Stimulated activated CD4-positive, alpha-beta T cell treated with anti-CD3 and anti-CD28 coated beads, Interleukin-1b, Interleukin-23, amount 100 ng/mL, for 48 hours (primary cell): ENCODE measurements around the gene VEPH1.

ENCODE experiments used
- DNase-seq: peaks from one replicate; pipeline ENCODE4 v3.0.0-alpha.2; 2020

Gene VEPH1

DNA sequence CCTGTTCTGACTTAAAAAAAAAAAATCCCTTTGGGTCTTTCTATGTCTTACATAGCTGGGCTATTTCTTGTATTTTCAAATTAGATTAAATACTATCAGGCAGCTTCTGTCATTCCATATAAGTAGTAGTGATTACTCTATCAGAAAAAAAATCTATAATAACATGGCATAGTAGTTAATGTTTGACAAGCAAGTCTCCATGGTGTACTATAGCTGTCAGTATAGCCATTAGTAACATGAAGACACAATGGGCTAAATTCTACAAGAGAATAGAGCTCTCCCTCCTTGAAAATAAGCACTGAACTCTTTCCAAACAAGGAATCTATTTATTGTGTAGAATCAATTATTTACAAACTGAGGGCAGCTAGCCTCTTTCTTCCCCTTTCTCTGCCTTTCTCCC, 19.4 kb upstream of the VEPH1 start:
- DNase-seq = no peak

DNA sequence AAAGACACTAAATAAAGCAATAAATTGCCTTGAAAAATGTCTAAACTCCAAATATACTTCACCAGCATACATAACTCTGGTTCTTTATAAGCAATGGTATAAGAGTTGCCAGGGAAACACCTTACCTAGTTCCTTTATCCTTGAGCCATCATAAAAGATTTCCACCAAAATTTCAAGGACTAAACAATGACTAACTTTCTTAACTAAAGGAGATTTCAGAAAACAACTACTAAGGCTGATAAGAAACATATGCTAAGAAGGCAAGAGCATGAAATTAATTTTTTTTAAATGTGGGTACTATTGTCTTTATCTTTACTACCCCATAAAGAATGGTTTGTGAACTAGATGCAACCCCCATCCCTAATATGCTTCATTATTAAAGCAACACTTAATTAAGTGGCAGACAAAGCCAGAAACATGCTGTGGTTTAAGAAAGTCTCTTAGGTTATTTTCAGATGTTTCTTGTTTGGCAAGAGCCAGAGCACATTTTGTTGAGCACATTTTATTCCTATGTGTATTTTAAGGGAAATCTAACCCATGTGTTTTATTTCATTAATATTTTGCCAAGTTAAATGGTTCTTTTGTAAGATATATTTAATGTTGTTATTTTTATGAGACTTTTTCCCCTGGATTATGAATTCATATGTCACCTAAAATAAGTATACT, 17.4 kb upstream of the VEPH1 start:
- no peak for DNase-seq

DNA sequence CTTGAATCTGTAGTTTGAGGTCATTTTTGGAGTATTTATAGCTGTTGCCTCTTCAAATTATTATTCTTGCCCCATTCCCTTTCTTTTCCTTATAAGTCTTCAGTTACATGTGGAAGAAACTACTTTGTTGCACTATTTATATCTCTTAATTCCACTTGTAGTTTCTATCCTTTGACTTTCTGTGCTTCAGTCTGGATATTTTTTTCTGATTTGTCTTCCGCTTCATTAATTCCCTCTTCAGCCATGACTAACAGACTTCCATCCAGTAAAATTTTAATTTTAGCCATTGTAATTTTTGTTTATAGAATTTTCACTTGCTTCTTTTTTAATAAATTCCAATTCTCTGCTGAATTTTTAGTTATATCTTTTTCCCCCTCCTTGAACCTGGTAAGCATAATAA, 15.7 kb upstream of the VEPH1 start:
- no peak for DNase-seq

DNA sequence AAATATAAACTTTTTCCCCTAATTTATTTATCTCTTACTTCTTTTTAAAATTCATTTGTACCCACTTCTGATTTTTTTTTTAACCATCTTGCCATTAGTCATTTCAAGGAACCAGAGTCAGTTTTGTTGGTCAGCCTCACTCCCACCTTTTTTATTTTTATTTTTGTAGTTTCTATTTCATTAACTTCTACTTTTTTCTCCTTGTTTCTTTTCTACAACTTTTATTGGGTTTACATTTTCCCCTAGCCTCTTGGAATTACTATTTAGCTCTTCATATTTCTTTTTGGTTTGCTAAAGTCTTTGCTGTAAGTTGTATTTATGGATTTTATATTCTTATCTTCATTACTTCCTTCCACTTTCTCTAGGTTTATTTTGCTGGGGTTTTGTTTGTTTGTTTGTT, 13.7 kb upstream of the VEPH1 start:
- DNase-seq = no peak

DNA sequence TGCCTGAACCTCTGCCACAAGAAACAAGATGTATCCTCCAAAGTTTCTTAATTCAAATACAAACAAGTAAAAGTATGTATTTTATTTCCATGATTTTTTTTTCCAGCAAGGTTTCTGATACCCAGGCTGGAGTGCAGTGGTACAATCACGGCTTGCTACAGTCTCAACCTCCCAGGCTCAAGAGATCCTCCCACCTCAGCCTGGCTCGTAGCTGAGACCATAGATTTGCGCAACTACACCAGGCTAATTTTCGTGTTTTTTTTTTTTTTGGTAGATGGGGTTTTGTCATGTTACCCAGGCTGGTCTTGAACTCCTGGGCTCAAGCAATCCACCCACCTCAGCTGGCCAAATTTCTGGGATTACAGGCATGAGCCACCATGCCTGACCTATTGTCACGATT, 12.2 kb upstream of the VEPH1 start:
- DNase-seq = no peak

DNA sequence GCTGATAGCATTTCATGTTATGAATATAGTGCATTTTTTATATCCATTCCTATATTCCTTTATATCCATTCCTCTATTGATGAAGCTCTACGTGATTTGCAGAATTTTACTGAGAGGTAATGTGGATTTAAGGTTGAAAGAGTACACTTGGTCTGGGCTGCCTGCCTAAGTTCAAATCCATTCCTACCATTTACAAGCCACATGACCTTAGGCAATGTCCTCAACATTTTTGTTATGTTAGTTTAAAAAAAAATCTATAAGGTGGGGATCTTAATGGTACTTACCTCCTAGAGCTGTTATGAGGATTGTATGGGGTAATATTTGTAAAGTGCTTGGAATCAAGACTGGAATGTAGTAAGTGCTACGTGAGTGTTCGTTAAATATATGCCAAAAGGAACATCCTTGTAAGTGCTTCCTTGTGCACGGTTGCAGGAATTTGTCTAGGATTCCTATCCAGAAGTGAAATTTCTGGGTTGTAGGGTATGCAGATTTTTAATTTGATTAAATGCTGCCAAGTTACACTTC, 11.2 kb upstream of the VEPH1 start:
- DNase-seq = no peak

DNA sequence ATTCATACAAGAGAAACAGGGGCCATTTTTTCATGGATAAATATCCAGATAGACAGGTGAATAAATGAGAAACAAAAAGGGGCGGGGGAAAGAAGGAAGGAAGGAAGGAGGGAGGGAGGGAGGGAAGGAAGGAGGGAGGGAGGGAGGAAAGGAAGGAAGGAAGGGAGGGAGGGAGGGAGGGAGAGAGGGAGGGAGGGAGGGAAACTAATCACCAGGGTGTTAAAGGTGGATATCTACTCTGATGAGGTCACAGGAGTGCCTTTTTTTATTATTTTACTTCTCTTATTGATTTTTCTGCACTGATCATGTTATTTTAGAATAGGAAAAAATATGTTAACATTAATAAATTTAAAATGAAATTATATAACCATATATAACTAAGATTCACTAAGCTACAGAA, 10.4 kb upstream of the VEPH1 start:
- no peak for DNase-seq

DNA sequence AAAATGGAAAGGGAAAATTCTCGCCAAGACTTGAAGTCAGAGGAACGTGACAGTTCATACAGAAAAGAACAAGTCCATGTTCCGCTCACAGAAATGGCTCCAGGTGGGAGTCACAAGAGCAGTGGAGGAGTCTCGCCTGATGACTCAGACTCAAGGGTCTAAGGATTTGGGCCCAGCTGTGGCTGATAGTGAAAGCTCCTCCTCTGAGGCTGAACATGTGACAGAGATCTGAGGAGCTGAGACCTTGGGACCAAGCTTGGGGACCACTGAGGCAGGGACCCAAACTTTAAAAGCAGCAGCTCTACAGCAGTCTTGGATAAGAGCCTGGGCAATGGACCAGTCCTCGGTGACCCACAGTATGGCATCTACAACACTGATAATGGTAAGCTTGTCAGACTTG, 9.3 kb upstream of the VEPH1 start:
- DNase-seq = no peak

DNA sequence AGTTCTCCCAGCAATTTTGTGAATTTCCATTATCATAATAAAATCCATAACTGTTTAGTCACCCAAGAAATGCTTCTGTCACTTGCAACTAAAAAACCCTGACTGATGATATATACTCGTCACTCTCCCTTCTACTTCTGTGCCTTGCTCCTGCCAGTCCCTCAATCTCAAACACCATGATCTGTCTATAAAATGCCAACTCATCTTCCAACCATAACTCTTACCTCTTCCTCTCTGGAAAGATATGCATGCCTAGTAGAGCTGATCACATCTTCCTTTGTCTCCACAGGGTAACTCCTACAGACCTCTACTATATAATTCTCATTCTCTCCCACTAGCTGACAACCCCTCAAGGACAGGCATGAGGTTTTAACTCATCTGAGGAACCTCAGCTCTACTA, 5.2 kb upstream of the VEPH1 start:
- no peak for DNase-seq

DNA sequence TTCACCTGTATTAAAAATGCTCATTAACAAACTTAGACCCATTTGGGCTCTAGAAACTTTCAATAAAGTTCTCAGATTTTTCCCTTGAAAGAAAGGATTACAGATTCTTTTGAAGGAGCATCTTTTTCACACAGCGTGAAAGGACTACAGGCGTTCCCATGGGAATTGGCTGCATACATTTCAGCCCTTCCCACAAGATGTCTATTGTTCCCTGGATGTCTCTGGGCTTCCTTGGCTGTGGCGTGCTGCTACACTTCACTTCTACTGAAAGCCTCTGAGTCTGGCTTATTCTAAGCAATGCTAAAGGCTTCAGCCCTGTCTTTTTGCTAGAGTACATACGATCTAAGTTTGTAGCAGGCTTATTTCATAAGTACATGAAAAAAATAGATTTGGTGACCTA, 1.4 kb downstream of the VEPH1 start:
- DNase-seq = no peak

DNA sequence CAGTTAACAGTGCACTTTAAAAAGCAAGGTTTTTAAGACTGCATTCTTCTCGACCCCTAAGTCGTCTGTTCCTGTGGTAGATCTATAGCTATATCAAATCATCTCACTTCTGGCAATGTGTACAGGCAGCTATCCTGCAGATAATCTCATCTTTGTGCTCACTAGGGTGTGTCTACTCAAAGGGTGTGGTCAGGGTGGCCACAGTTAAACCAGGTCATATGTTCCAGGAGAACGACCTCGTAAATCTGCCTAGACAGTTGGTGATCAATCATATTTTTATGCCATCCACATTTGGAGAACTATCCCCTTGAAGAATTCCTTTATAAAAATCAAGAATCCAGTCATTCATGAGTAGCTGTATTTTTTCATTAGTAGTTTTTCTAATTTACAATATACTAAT, 3.0 kb downstream of the VEPH1 start:
- DNase-seq = no peak

DNA sequence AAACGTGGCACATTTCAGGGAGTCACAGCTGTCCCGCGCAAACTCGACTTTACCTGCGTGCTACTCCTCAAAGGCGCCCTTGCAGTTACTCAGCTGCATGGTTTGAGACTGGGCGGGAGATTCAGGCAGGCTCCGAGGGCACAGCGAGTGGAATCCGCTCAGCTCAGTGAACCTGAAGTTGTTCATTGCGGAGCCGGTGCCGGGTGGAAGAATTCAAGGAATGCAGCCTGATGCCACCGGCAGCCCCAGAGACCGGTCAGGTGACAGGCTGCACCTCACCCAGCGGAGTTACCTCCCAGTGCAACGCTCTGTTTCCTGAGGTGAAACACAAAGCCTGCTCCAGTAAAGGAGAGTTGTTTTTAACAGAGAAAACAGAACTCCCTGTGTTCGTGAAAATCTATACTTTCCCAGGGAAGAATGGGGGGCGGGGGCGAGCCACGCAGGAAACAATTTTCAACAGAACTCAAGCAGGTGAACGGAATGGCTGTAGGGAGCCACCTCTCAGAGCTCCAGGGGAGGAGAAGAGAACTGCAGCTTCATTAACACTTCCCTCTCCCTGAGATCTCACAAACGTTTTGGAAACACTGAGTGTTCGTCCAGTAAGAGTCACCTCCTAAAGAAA, 3.8 kb downstream of the VEPH1 start:
- no peak for DNase-seq

DNA sequence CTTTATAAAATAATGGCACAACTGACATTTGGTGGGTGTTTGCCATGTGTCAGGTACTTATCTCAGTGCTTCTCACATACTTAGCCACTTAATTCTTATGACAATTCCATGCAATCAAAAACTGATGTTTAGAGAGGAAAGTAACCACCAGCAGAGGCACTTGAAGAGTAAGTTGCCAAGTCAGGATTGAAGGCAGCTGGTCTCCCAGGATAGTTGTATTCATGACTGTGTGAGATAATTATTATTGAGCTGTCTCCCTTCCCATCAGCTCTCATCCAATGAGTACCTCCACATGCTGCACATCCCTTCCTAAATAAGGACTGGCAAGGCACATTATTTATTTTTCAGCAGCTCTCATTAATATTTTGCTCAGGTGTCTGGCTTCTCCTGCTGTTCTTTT, 4.8 kb downstream of the VEPH1 start:
- DNase-seq = no peak

DNA sequence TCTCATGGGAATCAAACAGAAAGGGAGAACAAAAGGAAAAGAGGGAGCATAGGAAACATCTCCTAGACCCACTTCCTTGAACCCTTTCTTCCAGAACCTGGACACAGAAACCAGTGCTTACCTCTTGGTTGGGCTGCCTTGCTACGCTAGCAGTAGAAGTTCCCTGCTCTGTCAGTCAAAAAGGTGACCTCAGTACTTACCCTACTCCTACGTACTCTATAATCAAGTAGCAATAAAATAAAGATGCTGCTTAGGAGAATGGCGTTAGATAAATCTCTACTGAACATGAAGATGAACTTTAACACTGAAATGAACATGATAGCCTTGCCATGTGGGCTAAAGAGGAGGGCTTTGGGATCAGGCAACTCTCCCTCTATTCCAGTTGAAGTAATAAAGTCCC, 7.4 kb downstream of the VEPH1 start:
- DNase-seq = no peak

DNA sequence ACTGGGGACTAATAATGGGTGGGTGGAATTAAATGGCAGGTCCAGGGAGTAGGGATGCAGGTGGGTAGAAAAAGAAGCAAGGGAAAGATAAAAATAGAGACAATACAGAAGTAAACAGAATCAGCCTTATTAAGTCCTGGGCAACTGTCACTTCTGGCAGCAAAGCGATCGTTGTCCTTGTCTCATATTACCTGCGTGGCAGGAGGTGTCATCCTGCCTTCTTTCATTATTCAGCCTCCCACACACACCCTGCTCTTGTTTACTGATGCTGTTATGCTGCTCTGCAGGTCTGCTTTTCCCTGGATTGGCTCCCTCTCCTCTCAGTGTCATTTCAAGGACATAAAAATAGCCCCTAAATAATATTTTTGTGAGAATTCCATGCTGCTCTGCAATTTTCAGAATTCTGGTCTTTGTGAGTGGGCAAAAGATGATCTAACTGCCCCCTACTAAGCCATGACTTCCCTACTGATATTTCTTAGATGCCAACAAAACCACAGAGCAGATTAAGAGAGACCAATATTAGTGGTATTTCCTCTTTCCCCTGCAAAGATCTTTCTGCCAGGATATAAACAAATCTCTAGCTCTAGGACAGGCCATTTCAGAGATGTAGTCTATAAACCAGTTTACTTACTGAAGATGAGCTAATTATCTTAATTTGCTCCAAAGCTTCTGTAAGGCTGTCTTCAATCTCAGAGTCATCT, 8.5 kb downstream of the VEPH1 start:
- no peak for DNase-seq

DNA sequence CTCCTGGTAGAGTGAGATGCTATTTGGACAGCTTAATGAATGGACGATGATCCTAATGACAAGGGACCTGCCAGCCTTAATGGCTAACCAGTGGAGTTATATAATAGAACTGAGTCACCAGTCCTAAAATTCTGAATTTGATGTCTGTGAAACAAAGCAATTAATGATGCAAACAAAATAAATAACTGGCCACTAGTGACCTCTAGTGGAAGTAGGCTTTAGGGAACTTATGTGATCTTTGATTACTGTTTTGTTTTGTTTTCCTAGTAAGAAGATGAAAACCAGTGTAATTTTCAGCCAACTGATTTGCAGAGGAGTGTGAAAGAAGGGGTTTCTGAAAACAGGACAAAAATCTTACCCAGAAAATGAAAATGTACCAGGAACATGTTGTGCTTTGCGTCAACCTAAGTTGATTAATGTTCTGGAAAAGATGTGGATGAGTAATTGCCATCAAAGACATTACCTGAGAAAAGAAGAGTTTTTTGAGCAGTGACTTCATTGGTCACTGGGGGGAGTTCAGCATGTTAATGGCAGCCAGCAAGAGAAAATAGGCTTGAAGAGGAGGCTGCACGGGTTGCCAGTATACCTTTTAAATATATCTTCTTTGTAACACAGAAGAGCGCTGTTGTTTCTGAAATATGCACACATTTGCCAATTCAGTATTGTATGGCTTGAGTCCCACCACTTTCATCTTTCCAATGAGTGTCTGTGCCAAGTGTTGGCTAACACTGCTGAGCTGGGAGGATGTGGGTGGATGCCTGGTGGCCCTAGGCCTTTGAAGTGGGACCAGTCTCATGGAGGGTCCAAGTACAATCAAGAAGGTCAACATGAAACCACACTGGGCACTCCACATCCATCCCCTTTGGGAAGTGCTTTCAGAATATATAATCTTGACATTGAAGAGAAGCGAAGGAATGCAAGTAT, 9.3 kb downstream of the VEPH1 start:
- DNase-seq = no peak

DNA sequence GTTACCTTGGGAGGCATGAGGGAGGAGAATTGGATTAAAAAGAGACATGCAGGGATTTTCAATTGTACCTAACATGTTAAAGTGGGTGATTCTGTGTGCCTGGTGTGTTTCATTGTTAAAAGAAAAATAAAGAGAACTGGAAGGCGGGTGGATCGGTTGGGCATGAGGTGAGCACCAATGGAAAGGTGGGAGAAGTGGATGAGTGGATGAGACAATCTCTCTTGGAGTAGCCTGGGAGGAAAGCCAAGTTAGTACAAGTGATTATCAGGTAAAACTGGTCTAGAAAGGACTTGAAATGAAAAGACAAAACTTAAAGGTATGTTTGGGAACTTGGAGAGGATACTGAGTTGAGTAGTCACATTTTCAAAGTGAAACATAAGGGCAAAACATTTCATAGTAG, 12.1 kb downstream of the VEPH1 start:
- no peak for DNase-seq

DNA sequence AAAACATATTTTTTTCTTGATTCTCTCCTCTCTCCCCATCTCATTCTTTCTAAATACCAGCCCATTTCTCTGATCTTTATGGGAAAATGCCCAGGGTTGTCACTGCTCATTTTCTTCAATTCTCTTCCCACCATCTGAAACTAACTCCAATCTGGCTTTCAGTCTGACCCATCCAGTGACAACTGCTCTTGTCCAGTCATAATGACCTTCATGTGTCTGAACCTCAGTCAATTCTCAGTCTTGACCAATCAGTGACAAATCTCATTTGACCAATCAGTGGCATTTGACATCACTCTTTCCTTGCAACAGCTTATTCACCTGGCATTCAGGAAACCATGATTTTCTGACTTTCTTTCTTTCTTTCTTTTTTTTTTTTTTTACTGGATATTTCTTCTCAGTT, 15.1 kb downstream of the VEPH1 start:
- no peak for DNase-seq

DNA sequence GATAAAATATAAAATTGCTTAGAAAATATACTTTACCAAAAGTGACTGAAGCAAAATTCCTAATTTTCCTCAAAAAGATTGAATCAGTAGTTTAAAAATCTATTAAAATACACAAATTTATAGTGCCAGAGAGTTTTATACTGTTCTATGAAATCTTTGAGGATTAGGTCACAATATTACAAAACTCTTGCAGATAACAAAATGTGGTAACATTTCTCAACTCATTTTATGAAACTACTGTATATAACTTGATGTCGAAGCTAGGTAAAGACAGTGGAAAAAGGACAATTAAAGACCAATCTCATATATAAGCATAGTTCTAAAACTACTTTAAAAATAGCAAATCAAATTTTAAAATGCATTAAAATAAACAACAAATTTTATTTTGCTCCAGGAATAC, 15.9 kb downstream of the VEPH1 start:
- DNase-seq = no peak

DNA sequence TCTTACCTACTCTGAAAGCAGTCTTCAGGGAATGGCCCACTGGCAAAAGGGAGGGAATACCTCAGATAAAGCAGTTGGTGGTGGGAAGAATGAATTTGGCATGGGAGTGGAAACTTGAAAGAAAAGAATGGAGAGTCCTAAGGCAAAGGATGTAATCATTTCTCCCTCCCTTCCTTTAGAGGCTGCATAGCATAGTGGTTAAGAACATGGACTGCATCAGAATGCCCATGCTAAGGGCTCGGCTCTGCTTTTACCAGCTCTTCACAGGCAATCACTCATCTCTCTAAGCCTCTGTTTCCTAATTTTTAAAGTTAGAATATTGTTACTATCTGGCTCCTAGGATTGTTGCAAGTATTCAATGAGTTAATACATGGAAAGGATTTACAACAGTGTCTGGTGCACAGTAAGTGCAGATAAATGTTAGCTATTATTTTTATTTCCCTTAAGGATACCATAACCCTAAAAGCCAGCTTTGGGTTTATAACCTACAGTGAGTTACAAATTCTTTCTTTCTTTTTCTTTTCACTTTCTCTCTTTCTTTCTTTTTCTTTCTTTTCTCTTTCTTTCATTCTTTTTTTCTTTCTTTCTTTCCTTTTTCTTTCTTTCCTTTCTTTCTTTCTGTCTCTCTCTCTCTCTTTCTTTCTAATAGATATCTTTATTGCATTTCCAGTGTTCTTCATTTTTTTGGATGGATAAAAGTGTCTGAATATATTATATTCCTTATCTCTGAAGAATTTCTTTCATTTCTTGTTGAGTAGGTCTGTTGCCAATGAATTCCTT, 23.6 kb downstream of the VEPH1 start:
- DNase-seq = no peak

DNA sequence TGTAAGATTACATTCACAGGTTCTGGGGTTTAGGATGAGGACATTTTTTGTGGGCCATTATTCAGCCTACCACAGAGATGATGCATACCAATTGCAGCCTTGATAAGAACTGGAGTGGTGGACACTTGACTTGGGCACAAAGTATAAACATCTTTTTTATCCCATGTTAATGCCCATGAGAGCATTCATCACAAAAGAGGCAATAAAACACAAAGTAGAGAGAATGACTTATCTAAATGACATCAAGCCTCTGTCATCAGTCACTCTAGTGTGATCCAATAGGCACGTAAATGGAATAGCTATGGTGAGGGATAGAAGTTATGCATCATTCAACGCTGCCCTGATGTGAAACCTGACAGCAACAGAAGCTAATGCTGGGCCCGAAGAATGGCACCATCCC, 25.8 kb downstream of the VEPH1 start:
- no peak for DNase-seq

DNA sequence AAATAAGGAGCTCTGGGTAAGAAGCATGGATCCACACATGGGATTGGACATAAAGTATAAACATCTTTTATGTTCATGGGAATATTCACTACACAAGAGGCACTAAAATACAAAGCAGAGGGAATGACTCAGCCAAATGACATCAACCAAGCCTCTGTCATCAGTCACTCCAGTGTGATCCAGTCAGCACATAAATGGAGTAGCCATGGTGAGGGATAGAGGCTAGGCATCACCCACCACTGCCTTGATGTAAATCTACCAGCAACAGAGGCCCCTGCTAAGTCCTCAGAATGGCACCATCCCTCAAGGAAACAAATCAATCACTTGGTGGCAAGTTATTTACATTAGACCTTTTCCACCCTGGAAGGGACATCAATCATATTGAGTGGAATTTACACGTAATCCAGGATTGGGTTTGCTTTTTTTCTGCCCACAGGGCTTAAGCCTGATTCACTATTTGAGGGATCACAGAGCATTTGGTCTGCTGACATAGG, 27.2 kb downstream of the VEPH1 start:
- DNase-seq = no peak
